Thoracic aorta (tissue), 2 donors: ENCODE measurements around the gene FAM13A. TPM values are rescaled to one million over a fixed set of nuclear protein-coding genes. Genes with fewer than 3 reads are reported as not detected.

ENCODE experiments used
- ATAC-seq: fragments of 150-250 bp; one replicate; pipeline ENCODE4 v1.8.0; 2017; ENCODE audit warnings: low read depth; ENCODE audit not compliant: insufficient number of reproducible peaks, low FRiP score
- DNase-seq: peaks from one replicate; pipeline ENCODE4 v3.0.0-alpha.2; 2020; ENCODE audit warnings: low spot score
- H3K27ac ChIP-seq, 2 donors: fragments of 200-600 bp; sonication (generic); 1 replicate in 1 of 2; 2 replicates in 1 of 2; pipeline ENCODE4 v1.5.1; 2016; ENCODE audit warnings: mild to moderate bottlenecking in 2 of 2, moderate library complexity in 2 of 2
- H3K27me3 ChIP-seq: fragments of 200-600 bp; sonication (generic); replicated peaks from 2 replicates; pipeline ENCODE4 v1.6.0; 2016; ENCODE audit warnings: mild to moderate bottlenecking; ENCODE audit not compliant: insufficient read depth
- H3K36me3 ChIP-seq: fragments of 200-600 bp; sonication (generic); one replicate; pipeline ENCODE4 v1.5.1; 2016
- H3K4me1 ChIP-seq, 2 donors: fragments of 200-600 bp; sonication (generic); 1 replicate in 1 of 2; 2 replicates in 1 of 2; pipeline versions ENCODE4 v1.5.1 to v1.6.0; 2016; ENCODE audit warnings: low read depth in 2 of 2, mild to moderate bottlenecking in 1 of 2; ENCODE audit not compliant: control insufficient read depth in 1 of 2
- H3K4me3 ChIP-seq: fragments of 200-600 bp; sonication (generic); 2 replicates; pipeline ENCODE4 v1.5.1; 2016; ENCODE audit warnings: mild to moderate bottlenecking
- H3K9me3 ChIP-seq: fragments of 200-600 bp; sonication (generic); 2 replicates; pipeline ENCODE4 v1.5.1; 2016
- CTCF ChIP-seq: fragments of 200-600 bp; sonication (generic); IDR thresholded peaks from one replicate; pipeline ENCODE4 v1.5.1; 2019; ENCODE audit warnings: antibody characterized with exemption
- total RNA-seq, 2 donors: library from RNA; depleted of rRNA; stranded (reverse); fragments of >200 nt; gene quantifications; one replicate each; pipeline versions ENCODE4 v1.1.0 to v1.2.3, GENCODE V29; 2016

FAM13A gene
- total RNA-seq, 2 donors from 2014 or later: 27.3 to 32.5 TPM

- Histone ChIP-seq H3K9me3 (peaks cover 5% of the 10 kb centered on the region), H3K4me3 (no peak overlapping the region), H3K4me1 (peaks cover 13 to 20% of the 10 kb centered on the region in 2 donors), H3K27me3 (no peaks in the 10 kb centered on the region), H3K36me3 (no peaks in the 10 kb centered on the region), H3K27ac (peak overlapping the region in 1 of 2 donors; percentile 13)
- DNase-seq (no peak), ATAC-seq (no peak)
- no peak for TF ChIP-seq CTCF
Observed at GRCh38 chr4:88793475-88793874, 263.5 kb downstream of the FAM13A start.

GRCh38 chr4:88792821-88793220 lies 264.2 kb downstream of the FAM13A start:
- no peak for DNase-seq
- Histone ChIP-seq H3K27ac (peak overlapping the region in 1 of 2 donors; percentile 34), H3K36me3 (no peaks in the 10 kb centered on the region), H3K9me3 (peaks cover 5% of the 10 kb centered on the region), H3K4me1 (peaks cover 13 to 20% of the 10 kb centered on the region in 2 donors), H3K27me3 (no peaks in the 10 kb centered on the region), H3K4me3 (no peak overlapping the region)
- TF ChIP-seq CTCF: no peak
- ATAC-seq: no peak

- peaks cover 13 to 20% of the 10 kb centered on the region in 2 donors for H3K4me1 ChIP-seq
- no peak for ATAC-seq
- TF ChIP-seq CTCF: no peak
- H3K27ac ChIP-seq: peak overlapping the region in 1 of 2 donors; percentile 34
- H3K27me3 ChIP-seq: no peaks in the 10 kb centered on the region
- no peak overlapping the region for H3K4me3 ChIP-seq
- H3K9me3 ChIP-seq: peaks cover 5% of the 10 kb centered on the region
- DNase-seq: no peak
- no peaks in the 10 kb centered on the region for H3K36me3 ChIP-seq
Observed at GRCh38 chr4:88792268-88792781, 264.7 kb downstream of the FAM13A start.

GRCh38 chr4:88791274-88791673 lies 265.7 kb downstream of the FAM13A start:
- peaks cover 13 to 20% of the 10 kb centered on the region in 2 donors for H3K4me1 ChIP-seq
- H3K36me3 ChIP-seq: no peaks in the 10 kb centered on the region
- ATAC-seq (no peak), DNase-seq (no peak)
- no peak overlapping the region for H3K27ac ChIP-seq
- H3K27me3 ChIP-seq: no peaks in the 10 kb centered on the region
- no peak overlapping the region for H3K4me3 ChIP-seq
- H3K9me3 ChIP-seq: no peaks in the 10 kb centered on the region
- TF ChIP-seq CTCF: no peak

GRCh38 chr4:88788895-88789294 lies 268.1 kb downstream of the FAM13A start:
- no peak for TF ChIP-seq CTCF
- no peaks in the 10 kb centered on the region for H3K27me3 ChIP-seq
- peaks cover 3% of the 10 kb centered on the region for H3K36me3 ChIP-seq
- no peak overlapping the region for H3K27ac ChIP-seq
- peaks cover 13 to 18% of the 10 kb centered on the region in 2 donors for H3K4me1 ChIP-seq
- DNase-seq (no peak), ATAC-seq (no peak)
- H3K9me3 ChIP-seq: no peaks in the 10 kb centered on the region
- no peak overlapping the region for H3K4me3 ChIP-seq
